ENCODE data around the gene NTRK3. TPM values are rescaled to one million over a fixed set of nuclear protein-coding genes. Genes with fewer than 3 reads are reported as not detected.

Gene NTRK3
- total RNA-seq: 1.6 and 2.0 TPM in 2 replicates

GRCh38 chr15:88256279-88257230 is at the start of gene NTRK3:
NTRK3 (minus strand) TSS chr15:88256739; CDS start chr15:88256153, 586 bp downstream.

Other genes with a start within 250 kb of the NTRK3 start
- 8.0 and 18.1 TPM in 2 replicates for gene MRPL46, start 210.6 kb upstream of the NTRK3 start, total RNA-seq
- 19.2 and 29.4 TPM in 2 replicates for gene MRPS11, start 211.0 kb upstream of the NTRK3 start, total RNA-seq